Type B pancreatic cell (in vitro differentiated cells): ENCODE results near the gene GPC6. TPM values are rescaled to one million over a fixed set of nuclear protein-coding genes. Genes with fewer than 3 reads are reported as not detected.

Source experiments
- DNase-seq: peaks from one replicate; pipeline ENCODE4 v3.0.0; 2021; ENCODE audit warnings: mixed read lengths; ENCODE audit not compliant: unreplicated experiment; ENCODE audit errors: extremely low spot score
- H3K27ac Mint-ChIP-seq: 2 replicates; pipeline ENCODE4 v1.8.0; 2021; ENCODE audit warnings: mild to moderate bottlenecking, mixed read lengths
- H3K27me3 Mint-ChIP-seq: 2 replicates; pipeline ENCODE4 v1.8.0; 2021; ENCODE audit warnings: mixed read lengths
- H3K36me3 Mint-ChIP-seq: 2 replicates; pipeline ENCODE4 v1.8.0; 2021; ENCODE audit warnings: mixed read lengths
- H3K4me1 Mint-ChIP-seq: one replicate; pipeline ENCODE4 v1.8.0; 2021; ENCODE audit warnings: mixed read lengths; ENCODE audit not compliant: unreplicated experiment
- H3K4me3 Mint-ChIP-seq: 2 replicates; pipeline ENCODE4 v1.8.0; 2021; ENCODE audit warnings: mild to moderate bottlenecking, mixed read lengths
- H3K9me3 Mint-ChIP-seq: 2 replicates; pipeline ENCODE4 v1.8.0; 2021; ENCODE audit warnings: mixed read lengths
- CTCF ChIP-seq: fragments of 200-600 bp; sonication (generic); conservative IDR thresholded peaks from 2 replicates; pipeline ENCODE4 v1.5.0; 2021; ENCODE audit warnings: antibody characterized with exemption, mild to moderate bottlenecking
- total RNA-seq: library from RNA; stranded (reverse); gene quantifications from 2 replicates; pipeline ENCODE4 v1.2.1, GENCODE V29; 2021; ENCODE audit warnings: low replicate concordance

GPC6 gene
- total RNA-seq, 1 donor from 2014 or later = 30.5 TPM

GRCh38 chr13:93765811-93766210, 539.2 kb downstream of the GPC6 start:
- DNase-seq = no peak
- no peak for TF ChIP-seq CTCF
- Mint-ChIP-seq H3K4me1 (peaks cover 29% of the 10 kb centered on the region), H3K4me3 (no peak overlapping the region), H3K27ac (no peak overlapping the region), H3K27me3 (no peaks in the 10 kb centered on the region), H3K9me3 (no peaks in the 10 kb centered on the region), H3K36me3 (no peaks in the 10 kb centered on the region)

- no peaks in the 10 kb centered on the region for H3K9me3 Mint-ChIP-seq
- no peak overlapping the region for H3K27ac Mint-ChIP-seq
- H3K27me3 Mint-ChIP-seq = no peaks in the 10 kb centered on the region
- peaks cover 36% of the 10 kb centered on the region for H3K4me1 Mint-ChIP-seq
- no peak overlapping the region for H3K4me3 Mint-ChIP-seq
- no peak for TF ChIP-seq CTCF
- H3K36me3 Mint-ChIP-seq = no peaks in the 10 kb centered on the region
- no peak for DNase-seq
These were observed 540.1 kb downstream of the GPC6 start for GRCh38 chr13:93766719-93767118.

GRCh38 chr13:93767180-93767916, 540.7 kb downstream of the GPC6 start:
- Mint-ChIP-seq H3K4me3 (no peak overlapping the region), H3K27me3 (no peaks in the 10 kb centered on the region), H3K4me1 (peaks cover 36% of the 10 kb centered on the region), H3K27ac (no peak overlapping the region), H3K9me3 (no peaks in the 10 kb centered on the region), H3K36me3 (no peaks in the 10 kb centered on the region)
- no peak for TF ChIP-seq CTCF
- no peak for DNase-seq

- no peak for DNase-seq
- Mint-ChIP-seq H3K36me3 (no peaks in the 10 kb centered on the region), H3K27ac (no peak overlapping the region), H3K4me3 (peak overlapping the region; percentile 30), H3K27me3 (no peaks in the 10 kb centered on the region), H3K4me1 (peaks cover 36% of the 10 kb centered on the region), H3K9me3 (no peaks in the 10 kb centered on the region)
- no peak for TF ChIP-seq CTCF
These were observed 541.4 kb downstream of the GPC6 start for GRCh38 chr13:93767917-93768409.

GRCh38 chr13:93769101-93769500, 542.5 kb downstream of the GPC6 start:
- Mint-ChIP-seq H3K4me3 (no peak overlapping the region), H3K4me1 (peaks cover 36% of the 10 kb centered on the region), H3K27ac (no peak overlapping the region), H3K27me3 (no peaks in the 10 kb centered on the region), H3K9me3 (no peaks in the 10 kb centered on the region), H3K36me3 (no peaks in the 10 kb centered on the region)
- no peak for TF ChIP-seq CTCF
- no peak for DNase-seq
